Activated gamma-delta T cell (primary cell): Measurements from ENCODE around the gene SYT3.

Experiments
- DNase-seq: peaks from one replicate; lab custom pipeline; 2025; lab: John Stamatoyannopoulos, UW
- total RNA-seq, 2 donors: gene quantifications; one replicate each; lab custom pipeline; 2026; lab: John Stamatoyannopoulos, UW

Gene SYT3
- total RNA-seq: 0.17 to 0.41 reads per million in 2 donors

- DNase-seq: no peak
These were observed at the start of gene SYT3 for GRCh38 chr19:50639121-50640112. Gene SYT3, minus strand, starts transcription at chr19:50639881. Its CDS starts 2,470 bp downstream, at chr19:50637411.

- no peak for DNase-seq
These were observed 49.1 kb upstream of the SYT3 start for GRCh38 chr19:50688766-50689165.

GRCh38 chr19:50686310-50687032 is 46.8 kb upstream of the SYT3 start:
- DNase-seq: no peak

- DNase-seq: peak; percentile 39
These were observed 39.8 kb upstream of the SYT3 start for GRCh38 chr19:50679177-50680125.

- no peak for DNase-seq
These were observed 38.6 kb upstream of the SYT3 start for GRCh38 chr19:50678323-50678722.

GRCh38 chr19:50677636-50678035 is 38.0 kb upstream of the SYT3 start:
- no peak for DNase-seq

- no peak for DNase-seq
These were observed 37.0 kb upstream of the SYT3 start for GRCh38 chr19:50676625-50677197.

GRCh38 chr19:50673118-50673517 is 33.4 kb upstream of the SYT3 start:
- no peak for DNase-seq

GRCh38 chr19:50670102-50670380 is 30.4 kb upstream of the SYT3 start:
- no peak for DNase-seq

- DNase-seq: no peak
These were observed 29.8 kb upstream of the SYT3 start for GRCh38 chr19:50669302-50670101.

- DNase-seq: no peak
These were observed 29.2 kb upstream of the SYT3 start for GRCh38 chr19:50668879-50669278.

- DNase-seq: no peak
These were observed 28.7 kb upstream of the SYT3 start for GRCh38 chr19:50668416-50668815.

GRCh38 chr19:50667759-50668231 is 28.1 kb upstream of the SYT3 start:
- DNase-seq: no peak

- no peak for DNase-seq
These were observed 27.6 kb upstream of the SYT3 start for GRCh38 chr19:50667177-50667758.

- DNase-seq: no peak
These were observed 26.9 kb upstream of the SYT3 start for GRCh38 chr19:50666346-50667176.

GRCh38 chr19:50664204-50664603 is 24.5 kb upstream of the SYT3 start:
- no peak for DNase-seq

GRCh38 chr19:50663482-50663790 is 23.8 kb upstream of the SYT3 start:
- DNase-seq: no peak

- no peak for DNase-seq
These were observed 23.2 kb upstream of the SYT3 start for GRCh38 chr19:50662651-50663481.
